Activated CD8-positive, alpha-beta memory T cell treated with anti-CD3 and anti-CD28 coated beads, Interleukin-2, amount 50 U/mL, for 1 hour (primary cell): ENCODE results near the gene RTEL1.
"Not testable (repeated sequence)": the region's sequence is repeated elsewhere in the genome, so short reads cannot be mapped to it uniquely, and the experiment has no call there.

Experiments
- DNase-seq: peaks from one replicate; pipeline ENCODE4 v3.0.0-alpha.2; 2020; ENCODE audit errors: extremely low read depth

The RTEL1 gene

GRCh38 chr20:63627129-63627750 lies 30.9 kb upstream of the RTEL1 start:
- peak; percentile 80 for DNase-seq

- DNase-seq = no peak
These were observed 30.3 kb upstream of the RTEL1 start for GRCh38 chr20:63627751-63628245.

GRCh38 chr20:63628246-63628975 lies 29.7 kb upstream of the RTEL1 start:
- DNase-seq = no peak

- DNase-seq = not testable (repeated sequence)
These were observed 27.2 kb upstream of the RTEL1 start for GRCh38 chr20:63630956-63631355.

- not testable (repeated sequence) for DNase-seq
These were observed 26.7 kb upstream of the RTEL1 start for GRCh38 chr20:63631426-63631825.

GRCh38 chr20:63633732-63634131 lies 24.4 kb upstream of the RTEL1 start:
- no peak for DNase-seq

GRCh38 chr20:63635431-63636141 lies 22.5 kb upstream of the RTEL1 start:
- DNase-seq = no peak

GRCh38 chr20:63636752-63637628 lies 21.1 kb upstream of the RTEL1 start:
- no peak for DNase-seq

GRCh38 chr20:63639093-63639975 lies 18.8 kb upstream of the RTEL1 start:
- no peak for DNase-seq

GRCh38 chr20:63640086-63640485 lies 18.0 kb upstream of the RTEL1 start:
- no peak for DNase-seq

GRCh38 chr20:63640686-63641085 lies 17.4 kb upstream of the RTEL1 start:
- DNase-seq = not testable (repeated sequence)

- DNase-seq = no peak
These were observed 16.8 kb upstream of the RTEL1 start for GRCh38 chr20:63641146-63641791.

GRCh38 chr20:63641792-63642523 lies 16.2 kb upstream of the RTEL1 start:
- peak; percentile 93 for DNase-seq

- no peak for DNase-seq
These were observed 15.4 kb upstream of the RTEL1 start for GRCh38 chr20:63642527-63643247.

- no peak for DNase-seq
These were observed 14.6 kb upstream of the RTEL1 start for GRCh38 chr20:63643499-63643898.

- no peak for DNase-seq
These were observed 14.2 kb upstream of the RTEL1 start for GRCh38 chr20:63643946-63644345.

- DNase-seq = no peak
These were observed 12.9 kb upstream of the RTEL1 start for GRCh38 chr20:63645218-63645617.

GRCh38 chr20:63648190-63648589 lies 9.9 kb upstream of the RTEL1 start:
- no peak for DNase-seq
